Measurements from ENCODE around the gene IL1RL1. TPM values are rescaled to one million over a fixed set of nuclear protein-coding genes. Genes with fewer than 3 reads are reported as not detected.

IL1RL1 gene
- total RNA-seq, 2 donors from 2014 or later: 22.2 to 32.8 TPM

DNA sequence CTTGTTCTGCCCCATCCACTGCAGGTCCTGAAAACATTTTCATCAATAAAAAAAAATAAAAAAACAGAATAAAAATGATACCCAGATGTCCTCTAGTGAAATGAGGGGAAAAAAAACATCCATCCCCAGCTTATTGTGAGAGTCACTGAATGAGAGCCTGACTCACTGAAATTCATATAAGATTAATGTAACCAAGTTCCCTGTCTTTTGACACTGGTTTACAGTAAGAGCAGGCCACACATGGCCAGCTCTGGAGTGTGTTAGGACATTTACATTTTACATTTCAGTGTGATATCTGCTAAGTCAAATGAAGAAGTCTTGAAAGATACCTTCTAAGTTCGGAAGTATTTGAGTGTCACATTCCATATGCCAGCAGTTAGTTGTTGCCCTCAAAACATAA is 23.1 kb downstream of the IL1RL1 start:
- Histone ChIP-seq H3K27me3 (replicated peaks; ENCODE audit: insufficient read depth) (no peaks in the 10 kb centered on the region), H3K4me3 (no peak overlapping the region), H3K36me3 (no peaks in the 10 kb centered on the region), H3K4me1 (ENCODE audit: control insufficient read depth in 1 of 2, low read depth in 2 of 2) (peaks cover 7 to 28% of the 10 kb centered on the region in 2 donors), H3K27ac (no peak overlapping the region), H3K9me3 (no peaks in the 10 kb centered on the region)
- TF ChIP-seq, protein P1, sequence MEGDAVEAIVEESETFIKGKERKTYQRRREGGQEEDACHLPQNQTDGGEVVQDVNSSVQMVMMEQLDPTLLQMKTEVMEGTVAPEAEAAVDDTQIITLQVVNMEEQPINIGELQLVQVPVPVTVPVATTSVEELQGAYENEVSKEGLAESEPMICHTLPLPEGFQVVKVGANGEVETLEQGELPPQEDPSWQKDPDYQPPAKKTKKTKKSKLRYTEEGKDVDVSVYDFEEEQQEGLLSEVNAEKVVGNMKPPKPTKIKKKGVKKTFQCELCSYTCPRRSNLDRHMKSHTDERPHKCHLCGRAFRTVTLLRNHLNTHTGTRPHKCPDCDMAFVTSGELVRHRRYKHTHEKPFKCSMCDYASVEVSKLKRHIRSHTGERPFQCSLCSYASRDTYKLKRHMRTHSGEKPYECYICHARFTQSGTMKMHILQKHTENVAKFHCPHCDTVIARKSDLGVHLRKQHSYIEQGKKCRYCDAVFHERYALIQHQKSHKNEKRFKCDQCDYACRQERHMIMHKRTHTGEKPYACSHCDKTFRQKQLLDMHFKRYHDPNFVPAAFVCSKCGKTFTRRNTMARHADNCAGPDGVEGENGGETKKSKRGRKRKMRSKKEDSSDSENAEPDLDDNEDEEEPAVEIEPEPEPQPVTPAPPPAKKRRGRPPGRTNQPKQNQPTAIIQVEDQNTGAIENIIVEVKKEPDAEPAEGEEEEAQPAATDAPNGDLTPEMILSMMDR (IDR thresholded peaks at IDR 0.05): no peak
- DNase-seq (ENCODE audit: low spot score) (no peak), ATAC-seq (ENCODE audit: insufficient number of reproducible peaks, low FRiP score, low read depth) (no peak)

DNA sequence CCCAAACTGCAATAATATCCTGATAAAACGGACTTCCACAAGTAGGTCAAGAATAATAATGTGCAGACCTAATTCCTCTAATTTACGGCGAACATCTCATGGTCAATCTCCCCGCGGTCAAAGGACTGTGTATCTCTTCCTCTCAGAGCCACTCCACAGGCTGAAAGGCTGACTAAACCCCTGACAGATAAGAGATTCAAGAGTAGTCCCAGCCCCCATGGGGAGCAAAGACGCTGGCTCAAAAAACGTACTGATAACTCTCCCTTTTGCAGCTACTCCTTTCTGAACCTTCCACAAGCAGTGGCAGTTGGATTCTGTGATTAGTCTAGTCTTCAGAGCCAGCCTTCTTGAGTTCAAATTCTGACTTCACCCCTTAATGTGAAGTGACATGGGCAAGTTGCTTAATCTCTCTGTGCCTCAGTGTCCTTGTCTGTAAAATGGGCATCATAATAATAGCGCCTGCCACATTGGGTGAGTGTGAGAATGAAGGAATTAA is 24.6 kb downstream of the IL1RL1 start:
- Histone ChIP-seq H3K9me3 (no peaks in the 10 kb centered on the region), H3K27me3 (replicated peaks; ENCODE audit: insufficient read depth) (no peaks in the 10 kb centered on the region), H3K27ac (peak overlapping the region in 1 of 2 donors; percentile 29), H3K36me3 (no peaks in the 10 kb centered on the region), H3K4me1 (ENCODE audit: control insufficient read depth in 1 of 2, low read depth in 2 of 2) (peaks cover 7 to 28% of the 10 kb centered on the region in 2 donors), H3K4me3 (no peak overlapping the region)
- DNase-seq (ENCODE audit: low spot score) (no peak), ATAC-seq (ENCODE audit: insufficient number of reproducible peaks, low FRiP score, low read depth) (no peak)
- TF ChIP-seq, protein P1 (IDR thresholded peaks at IDR 0.05): no peak

DNA sequence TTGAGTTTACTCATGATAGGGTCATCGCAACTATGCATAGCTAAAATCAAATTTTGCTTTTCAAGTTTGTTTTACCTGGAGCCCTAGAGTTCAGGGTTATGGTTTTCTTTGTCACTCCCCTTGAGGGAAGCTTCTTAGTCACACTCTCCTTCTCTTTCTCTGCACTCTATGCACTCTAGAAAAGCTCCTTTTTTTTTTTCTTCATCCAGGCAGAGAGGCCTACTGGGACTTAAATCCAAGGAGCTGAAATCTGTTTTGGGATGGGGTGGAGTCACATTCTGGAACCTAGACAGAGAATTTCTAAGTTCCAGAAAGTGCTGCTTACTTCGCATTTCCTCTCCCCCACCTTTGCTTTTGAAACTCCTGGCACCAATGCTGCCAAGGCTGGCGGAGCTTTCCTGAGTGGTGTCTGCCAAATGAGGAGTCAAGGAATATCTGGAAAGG is 25.2 kb downstream of the IL1RL1 start:
- H3K27me3 ChIP-seq (replicated peaks; ENCODE audit: insufficient read depth): no peaks in the 10 kb centered on the region
- no peaks in the 10 kb centered on the region for H3K36me3 ChIP-seq
- peak overlapping the region; percentile 11 for H3K4me3 ChIP-seq
- peak overlapping the region; percentile 29 to 30 for H3K27ac ChIP-seq
- H3K4me1 ChIP-seq (ENCODE audit: control insufficient read depth in 1 of 2, low read depth in 2 of 2): peaks cover 7 to 28% of the 10 kb centered on the region in 2 donors
- TF ChIP-seq, protein P1 (IDR thresholded peaks at IDR 0.05): no peak
- H3K9me3 ChIP-seq: no peaks in the 10 kb centered on the region
- ATAC-seq (ENCODE audit: insufficient number of reproducible peaks, low FRiP score, low read depth) (peak; percentile 14), DNase-seq (ENCODE audit: low spot score) (no peak)

DNA sequence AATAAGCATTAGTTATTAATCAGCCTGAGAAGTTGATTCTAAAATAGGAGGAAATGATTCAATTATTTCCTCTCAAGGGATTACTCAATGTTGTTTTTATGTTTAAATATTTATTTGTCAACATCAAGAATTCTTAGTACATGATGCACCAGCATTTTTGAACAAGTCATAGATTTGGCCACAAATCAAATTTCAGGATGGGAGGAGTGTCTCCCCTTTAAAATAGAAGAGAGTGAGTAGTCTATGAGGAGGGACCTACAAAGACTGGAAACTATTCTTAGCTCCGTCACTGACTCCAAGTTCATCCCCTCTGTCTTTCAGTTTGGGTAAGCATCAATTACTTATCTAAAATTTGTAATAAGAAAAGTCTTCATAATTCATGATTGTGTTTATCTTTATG is 25.6 kb downstream of the IL1RL1 start:
- Histone ChIP-seq H3K4me3 (peak overlapping the region; percentile 11), H3K27me3 (replicated peaks; ENCODE audit: insufficient read depth) (no peaks in the 10 kb centered on the region), H3K9me3 (no peaks in the 10 kb centered on the region), H3K4me1 (ENCODE audit: control insufficient read depth in 1 of 2, low read depth in 2 of 2) (peaks cover 7 to 28% of the 10 kb centered on the region in 2 donors), H3K36me3 (no peaks in the 10 kb centered on the region), H3K27ac (peak overlapping the region; percentile 29 to 30)
- ATAC-seq (ENCODE audit: insufficient number of reproducible peaks, low FRiP score, low read depth): no peak
- TF ChIP-seq, protein P1 (IDR thresholded peaks at IDR 0.05): no peak
- DNase-seq (ENCODE audit: low spot score): no peak

DNA sequence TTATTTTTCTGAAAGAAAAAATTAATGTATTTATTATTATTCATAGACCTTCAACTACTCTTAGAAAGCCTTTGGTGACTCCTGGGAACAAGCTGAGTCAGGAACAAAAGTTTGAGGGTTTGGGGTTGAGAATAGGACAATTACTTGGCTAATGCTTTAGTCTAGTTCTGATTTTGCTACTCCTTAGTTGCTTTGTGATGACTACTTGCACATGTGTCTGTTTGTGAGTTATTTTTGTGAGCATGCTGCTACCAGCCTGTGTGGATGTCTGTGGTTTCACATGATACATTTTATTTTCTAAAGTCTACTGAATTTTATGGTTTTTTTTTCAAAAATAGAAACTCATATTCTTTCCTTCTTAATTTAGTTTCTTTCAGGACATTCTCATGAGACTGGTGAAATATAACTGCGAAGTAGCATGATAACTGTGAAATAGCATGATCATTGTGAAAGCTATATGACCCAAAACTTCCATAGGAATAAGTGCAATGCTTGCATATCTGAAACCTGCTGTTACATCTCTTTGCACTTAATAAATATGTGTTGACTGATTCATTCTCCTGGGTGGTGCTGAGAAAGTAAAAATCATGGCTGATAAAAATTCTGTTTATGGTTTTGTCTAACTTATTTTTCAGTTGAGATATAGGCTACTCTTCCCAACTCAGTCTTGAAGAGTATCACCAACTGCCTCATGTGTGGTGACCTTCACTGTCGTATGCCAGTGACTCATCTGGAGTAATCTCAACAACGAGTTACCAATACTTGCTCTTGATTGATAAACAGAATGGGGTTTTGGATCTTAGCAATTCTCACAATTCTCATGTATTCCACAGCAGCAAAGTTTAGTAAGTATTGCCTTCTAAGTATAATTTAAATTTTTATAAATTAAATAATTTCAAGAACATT is 26.4 kb downstream of the IL1RL1 start:
- DNase-seq (ENCODE audit: low spot score) (no peak), ATAC-seq (ENCODE audit: insufficient number of reproducible peaks, low FRiP score, low read depth) (no peak)
- H3K27ac ChIP-seq: no peak overlapping the region
- no peaks in the 10 kb centered on the region for H3K9me3 ChIP-seq
- H3K27me3 ChIP-seq (replicated peaks; ENCODE audit: insufficient read depth): no peaks in the 10 kb centered on the region
- TF ChIP-seq, protein P1 (IDR thresholded peaks at IDR 0.05): no peak
- no peak overlapping the region for H3K4me3 ChIP-seq
- no peaks in the 10 kb centered on the region for H3K36me3 ChIP-seq
- peaks cover 7 to 34% of the 10 kb centered on the region in 2 donors for H3K4me1 ChIP-seq (ENCODE audit: control insufficient read depth in 1 of 2, low read depth in 2 of 2)
